ENCODE results near the gene GJA4. TPM values are rescaled to one million over a fixed set of nuclear protein-coding genes. Genes with fewer than 3 reads are reported as not detected.

Gene GJA4
- total RNA-seq, 4 donors from 2014 or later: 11.0 to 22.7 (median 18.8) TPM

DNA sequence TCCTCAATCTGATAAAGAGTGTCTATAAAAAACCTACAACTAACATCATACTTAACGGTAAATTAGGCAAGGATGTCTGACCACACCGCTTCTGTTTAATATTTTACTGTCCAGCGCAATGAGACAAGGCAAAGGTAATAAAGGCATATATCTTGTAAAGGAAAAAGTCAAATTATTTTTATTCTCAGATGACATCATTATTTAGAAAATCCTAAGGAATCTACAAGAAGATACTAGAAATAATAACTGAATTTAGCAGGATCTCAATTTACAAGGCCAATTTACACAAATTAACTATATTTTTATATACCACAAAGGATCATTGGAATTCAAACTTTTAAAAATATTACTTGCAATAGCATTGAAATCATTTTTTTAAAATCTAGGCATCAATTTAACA, 29.4 kb downstream of the GJA4 start:
- no peaks in the 10 kb centered on the region for H3K36me3 ChIP-seq
- 82% methylated on average over 3 of the region's 3 CpGs for WGBS, 2 donors
- no peak for DNase-seq

DNA sequence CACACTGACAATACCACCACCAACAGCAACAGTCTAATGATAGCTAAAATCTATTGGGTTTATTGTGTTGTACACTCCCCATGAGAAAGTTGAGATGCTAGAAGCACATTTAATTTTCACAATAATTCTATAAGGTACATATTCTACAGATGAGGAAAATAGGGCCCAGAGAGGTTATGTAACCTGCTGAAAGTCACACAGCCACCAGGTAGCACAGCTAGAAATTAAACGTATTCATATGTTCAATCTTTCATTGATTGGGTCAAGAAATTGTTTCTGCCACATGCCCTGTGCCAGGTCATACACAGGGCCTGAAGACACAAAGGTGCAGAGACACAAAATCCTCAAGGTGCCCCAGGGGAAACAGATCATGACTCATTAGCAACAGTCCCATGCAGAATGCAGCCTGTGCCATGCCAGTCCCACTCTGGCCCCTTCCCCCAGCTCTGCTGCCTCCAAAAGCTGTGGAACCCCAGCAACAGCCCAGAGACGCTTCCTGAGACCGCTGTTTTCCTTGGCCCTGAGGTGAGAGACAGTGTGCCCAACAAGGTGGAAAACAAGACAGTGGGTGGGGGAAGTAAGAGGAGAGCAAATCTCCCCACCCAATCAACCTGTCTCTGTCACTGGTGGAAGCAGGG, 32.1 kb downstream of the GJA4 start:
- intact Hi-C loops (cut with DNase I): no loop called here
- no peaks in the 10 kb centered on the region for H3K9me3 ChIP-seq
- H3K36me3 ChIP-seq: no peaks in the 10 kb centered on the region
- 61 to 62% methylated on average over 3 of the region's 3 CpGs for WGBS, 2 donors
- H3K27me3 ChIP-seq: no peaks in the 10 kb centered on the region
- H3K4me3 ChIP-seq (replicated peaks in 1 of 3): no peak overlapping the region
- TF ChIP-seq, protein P1, sequence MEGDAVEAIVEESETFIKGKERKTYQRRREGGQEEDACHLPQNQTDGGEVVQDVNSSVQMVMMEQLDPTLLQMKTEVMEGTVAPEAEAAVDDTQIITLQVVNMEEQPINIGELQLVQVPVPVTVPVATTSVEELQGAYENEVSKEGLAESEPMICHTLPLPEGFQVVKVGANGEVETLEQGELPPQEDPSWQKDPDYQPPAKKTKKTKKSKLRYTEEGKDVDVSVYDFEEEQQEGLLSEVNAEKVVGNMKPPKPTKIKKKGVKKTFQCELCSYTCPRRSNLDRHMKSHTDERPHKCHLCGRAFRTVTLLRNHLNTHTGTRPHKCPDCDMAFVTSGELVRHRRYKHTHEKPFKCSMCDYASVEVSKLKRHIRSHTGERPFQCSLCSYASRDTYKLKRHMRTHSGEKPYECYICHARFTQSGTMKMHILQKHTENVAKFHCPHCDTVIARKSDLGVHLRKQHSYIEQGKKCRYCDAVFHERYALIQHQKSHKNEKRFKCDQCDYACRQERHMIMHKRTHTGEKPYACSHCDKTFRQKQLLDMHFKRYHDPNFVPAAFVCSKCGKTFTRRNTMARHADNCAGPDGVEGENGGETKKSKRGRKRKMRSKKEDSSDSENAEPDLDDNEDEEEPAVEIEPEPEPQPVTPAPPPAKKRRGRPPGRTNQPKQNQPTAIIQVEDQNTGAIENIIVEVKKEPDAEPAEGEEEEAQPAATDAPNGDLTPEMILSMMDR (IDR thresholded peaks at IDR 0.05): no peak
- TF ChIP-seq POLR2A (IDR thresholded peaks at IDR 0.05): no peak
- H3K4me1 ChIP-seq: peaks cover 12 to 58% of the 10 kb centered on the region in 2 donors
- peak; percentile 32 to 54 for DNase-seq
- peak overlapping the region; percentile 58 to 92 (median 90) for H3K27ac ChIP-seq

More for the DNA sequence above, 29.4 kb downstream of the GJA4 start:
- TF ChIP-seq, protein P1 (IDR thresholded peaks at IDR 0.05): no peak
- no peak for TF ChIP-seq POLR2A (IDR thresholded peaks at IDR 0.05)
- H3K9me3 ChIP-seq: no peaks in the 10 kb centered on the region
- intact Hi-C loops (cut with DNase I): no loop called here
- H3K27me3 ChIP-seq: no peaks in the 10 kb centered on the region
- no peak overlapping the region for H3K4me3 ChIP-seq (replicated peaks in 1 of 3)
- no peak overlapping the region for H3K27ac ChIP-seq
- H3K4me1 ChIP-seq: peaks cover 12 to 31% of the 10 kb centered on the region in 2 donors

- WGBS, 2 donors: 22 to 23% methylated on average over 7 to 9 of the region's 11 CpGs
- Histone ChIP-seq H3K4me1 (peaks cover 12 to 60% of the 10 kb centered on the region in 2 donors), H3K9me3 (no peaks in the 10 kb centered on the region), H3K27me3 (no peaks in the 10 kb centered on the region), H3K4me3 (replicated peaks in 1 of 3) (no peak overlapping the region), H3K27ac (peak overlapping the region; percentile 58 to 92 (median 90)), H3K36me3 (no peaks in the 10 kb centered on the region)
- TF ChIP-seq POLR2A (IDR thresholded peaks at IDR 0.05): no peak
- TF ChIP-seq, protein P1 (IDR thresholded peaks at IDR 0.05): peak in 2 of 6 experiments; percentile 7 to 11
- peak; percentile 76 to 86 for DNase-seq
- intact Hi-C loops (cut with DNase I): no loop called here
These were observed 32.8 kb downstream of the GJA4 start for GRCh38 chr1:34825455-34826091.

GRCh38 chr1:34827341-34827941, 34.6 kb downstream of the GJA4 start:
- WGBS, 2 donors: 85 to 91% methylated on average over 5 of the region's 5 CpGs
- H3K4me1 ChIP-seq: peaks cover 12 to 70% of the 10 kb centered on the region in 2 donors
- peak overlapping the region in 1 of 3 donors; percentile 92 for H3K27ac ChIP-seq
- no peaks in the 10 kb centered on the region for H3K27me3 ChIP-seq
- H3K9me3 ChIP-seq: no peaks in the 10 kb centered on the region
- intact Hi-C loops (cut with DNase I): no loop called here
- no peak for DNase-seq
- H3K4me3 ChIP-seq (replicated peaks in 1 of 3): no peak overlapping the region
- no peak for TF ChIP-seq POLR2A (IDR thresholded peaks at IDR 0.05)
- H3K36me3 ChIP-seq: no peaks in the 10 kb centered on the region

DNA sequence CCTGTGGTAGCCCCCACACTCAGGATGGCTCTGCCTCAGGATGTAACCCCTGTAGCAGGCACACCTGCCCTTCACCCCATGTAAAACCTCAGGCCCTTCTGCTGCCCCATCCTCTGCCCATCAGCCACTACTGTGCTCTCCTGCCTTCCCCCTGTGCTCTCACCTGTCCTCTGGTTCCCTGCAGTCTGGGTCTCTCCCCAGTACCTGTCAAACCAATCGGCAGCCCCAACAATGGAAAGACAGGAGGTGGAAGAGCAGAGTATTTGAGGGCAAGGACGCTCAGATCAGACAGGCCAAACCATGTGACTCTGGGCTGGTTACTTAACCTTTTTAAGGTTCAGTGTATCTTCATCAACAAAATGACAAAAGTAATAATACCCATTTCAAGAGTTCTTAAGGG, 35.8 kb downstream of the GJA4 start:
- no peak for DNase-seq
- intact Hi-C loops (cut with DNase I): no loop called here
- Histone ChIP-seq H3K27ac (peak overlapping the region; percentile 7 to 92 (median 13)), H3K4me3 (replicated peaks in 1 of 3) (no peak overlapping the region), H3K27me3 (no peaks in the 10 kb centered on the region), H3K4me1 (peaks cover 12 to 73% of the 10 kb centered on the region in 2 donors), H3K36me3 (no peaks in the 10 kb centered on the region), H3K9me3 (no peaks in the 10 kb centered on the region)
- WGBS, 2 donors: 46 to 50% methylated on average over 2 of the region's 2 CpGs
- TF ChIP-seq, protein P1 (IDR thresholded peaks at IDR 0.05): no peak
- no peak for TF ChIP-seq POLR2A (IDR thresholded peaks at IDR 0.05)
